ENCODE results near the gene ATP6AP2.

Gene ATP6AP2

GRCh38 chrX:40625294-40625693, 44.5 kb downstream of the ATP6AP2 start:
- no peaks in the 10 kb centered on the region for H4K20me1 ChIP-seq (ENCODE audit: insufficient read depth)
- H3K4me2 ChIP-seq: no peak overlapping the region
- H2AFZ ChIP-seq (ENCODE audit: low read depth): no peak overlapping the region
- H3K27me3 ChIP-seq (ENCODE audit: insufficient read depth, low read depth): no peaks in the 10 kb centered on the region
- H3K9ac ChIP-seq: no peak overlapping the region
- no peaks in the 10 kb centered on the region for H3K79me2 ChIP-seq (ENCODE audit: insufficient read depth, low read depth)
- TF ChIP-seq, protein P1, sequence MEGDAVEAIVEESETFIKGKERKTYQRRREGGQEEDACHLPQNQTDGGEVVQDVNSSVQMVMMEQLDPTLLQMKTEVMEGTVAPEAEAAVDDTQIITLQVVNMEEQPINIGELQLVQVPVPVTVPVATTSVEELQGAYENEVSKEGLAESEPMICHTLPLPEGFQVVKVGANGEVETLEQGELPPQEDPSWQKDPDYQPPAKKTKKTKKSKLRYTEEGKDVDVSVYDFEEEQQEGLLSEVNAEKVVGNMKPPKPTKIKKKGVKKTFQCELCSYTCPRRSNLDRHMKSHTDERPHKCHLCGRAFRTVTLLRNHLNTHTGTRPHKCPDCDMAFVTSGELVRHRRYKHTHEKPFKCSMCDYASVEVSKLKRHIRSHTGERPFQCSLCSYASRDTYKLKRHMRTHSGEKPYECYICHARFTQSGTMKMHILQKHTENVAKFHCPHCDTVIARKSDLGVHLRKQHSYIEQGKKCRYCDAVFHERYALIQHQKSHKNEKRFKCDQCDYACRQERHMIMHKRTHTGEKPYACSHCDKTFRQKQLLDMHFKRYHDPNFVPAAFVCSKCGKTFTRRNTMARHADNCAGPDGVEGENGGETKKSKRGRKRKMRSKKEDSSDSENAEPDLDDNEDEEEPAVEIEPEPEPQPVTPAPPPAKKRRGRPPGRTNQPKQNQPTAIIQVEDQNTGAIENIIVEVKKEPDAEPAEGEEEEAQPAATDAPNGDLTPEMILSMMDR (conservative IDR thresholded peaks at IDR 0.05; ENCODE audit: low read depth, low read length): no peak
- no peaks in the 10 kb centered on the region for H3K36me3 ChIP-seq (ENCODE audit: insufficient read depth)
- H3K4me1 ChIP-seq (ENCODE audit: low read depth, poor library complexity, severe bottlenecking): no peaks in the 10 kb centered on the region
- H3K4me3 ChIP-seq (IDR thresholded peaks at IDR 0.05; ENCODE audit: insufficient read depth, low read depth, low read length): no peak overlapping the region
- no peak overlapping the region for H3K27ac ChIP-seq

DNA sequence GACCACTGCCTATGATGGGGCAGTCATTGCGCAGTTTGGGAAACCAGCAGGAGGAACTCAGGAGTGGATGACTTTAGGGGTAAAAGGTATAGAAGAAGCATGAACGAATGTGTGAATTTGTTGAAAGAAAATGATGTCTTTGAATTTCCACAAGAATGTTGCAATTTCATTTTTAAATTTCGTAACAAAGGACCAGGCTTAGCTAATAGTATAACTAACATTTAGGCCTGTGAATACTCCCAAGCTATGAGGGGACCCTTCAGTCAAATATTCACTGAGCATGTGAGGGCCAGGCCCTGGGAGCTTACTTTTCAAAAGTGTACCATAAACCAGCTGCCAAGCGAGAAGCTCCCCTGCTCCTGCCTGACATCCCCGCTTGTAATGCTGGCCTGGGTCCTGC, 47.7 kb downstream of the ATP6AP2 start:
- no peaks in the 10 kb centered on the region for H3K27me3 ChIP-seq (ENCODE audit: insufficient read depth, low read depth)
- H4K20me1 ChIP-seq (ENCODE audit: insufficient read depth): no peaks in the 10 kb centered on the region
- H3K4me2 ChIP-seq: no peak overlapping the region
- no peaks in the 10 kb centered on the region for H3K36me3 ChIP-seq (ENCODE audit: insufficient read depth)
- no peak overlapping the region for H3K9ac ChIP-seq
- H2AFZ ChIP-seq (ENCODE audit: low read depth): no peak overlapping the region
- TF ChIP-seq, protein P1 (conservative IDR thresholded peaks at IDR 0.05; ENCODE audit: low read depth, low read length): no peak
- peaks cover 4% of the 10 kb centered on the region for H3K4me1 ChIP-seq (ENCODE audit: low read depth, poor library complexity, severe bottlenecking)
- H3K79me2 ChIP-seq (ENCODE audit: insufficient read depth, low read depth): no peaks in the 10 kb centered on the region
- H3K4me3 ChIP-seq (IDR thresholded peaks at IDR 0.05; ENCODE audit: insufficient read depth, low read depth, low read length): no peak overlapping the region
- H3K27ac ChIP-seq: no peak overlapping the region

- no peak overlapping the region for H3K4me3 ChIP-seq (IDR thresholded peaks at IDR 0.05; ENCODE audit: insufficient read depth, low read depth, low read length)
- no peaks in the 10 kb centered on the region for H3K36me3 ChIP-seq (ENCODE audit: insufficient read depth)
- H4K20me1 ChIP-seq (ENCODE audit: insufficient read depth): no peaks in the 10 kb centered on the region
- no peak overlapping the region for H3K27ac ChIP-seq
- TF ChIP-seq, protein P1 (conservative IDR thresholded peaks at IDR 0.05; ENCODE audit: low read depth, low read length): no peak
- H3K79me2 ChIP-seq (ENCODE audit: insufficient read depth, low read depth): no peaks in the 10 kb centered on the region
- no peaks in the 10 kb centered on the region for H3K27me3 ChIP-seq (ENCODE audit: insufficient read depth, low read depth)
- H3K9ac ChIP-seq: no peak overlapping the region
- H3K4me2 ChIP-seq: no peak overlapping the region
- H2AFZ ChIP-seq (ENCODE audit: low read depth): no peak overlapping the region
- peaks cover 4% of the 10 kb centered on the region for H3K4me1 ChIP-seq (ENCODE audit: low read depth, poor library complexity, severe bottlenecking)
Observed at GRCh38 chrX:40632199-40632598, 51.4 kb downstream of the ATP6AP2 start.

- no peaks in the 10 kb centered on the region for H4K20me1 ChIP-seq (ENCODE audit: insufficient read depth)
- peaks cover 5% of the 10 kb centered on the region; the same call in 1 of the 2 replicates for H3K79me2 ChIP-seq (ENCODE audit: insufficient read depth, low read depth)
- H3K36me3 ChIP-seq (ENCODE audit: insufficient read depth): peaks cover 8% of the 10 kb centered on the region; the same call in 1 of the 2 replicates
- peaks cover 4% of the 10 kb centered on the region for H3K4me1 ChIP-seq (ENCODE audit: low read depth, poor library complexity, severe bottlenecking)
- TF ChIP-seq, protein P1 (conservative IDR thresholded peaks at IDR 0.05; ENCODE audit: low read depth, low read length): no peak
- H3K9ac ChIP-seq: no peak overlapping the region
- H2AFZ ChIP-seq (ENCODE audit: low read depth): no peak overlapping the region
- no peak overlapping the region for H3K4me3 ChIP-seq (IDR thresholded peaks at IDR 0.05; ENCODE audit: insufficient read depth, low read depth, low read length)
- no peak overlapping the region for H3K27ac ChIP-seq
- no peak overlapping the region for H3K4me2 ChIP-seq
- no peaks in the 10 kb centered on the region for H3K27me3 ChIP-seq (ENCODE audit: insufficient read depth, low read depth)
Observed at GRCh38 chrX:40637687-40638086, 56.9 kb downstream of the ATP6AP2 start.
